Measurements from ENCODE around the gene NFE2L1. TPM values are rescaled to one million over a fixed set of nuclear protein-coding genes. Genes with fewer than 3 reads are reported as not detected.

NFE2L1 gene
- total and polyA plus RNA-seq, 8 donors: 27.4 to 74.0 (median 44.5) TPM

GRCh38 chr17:48025040-48025903, 22.9 kb upstream of the NFE2L1 start:
- 0 to 1% methylated on average over 47 to 56 of the region's 56 CpGs for WGBS, 2 donors
- TF ChIP-seq, protein P1, sequence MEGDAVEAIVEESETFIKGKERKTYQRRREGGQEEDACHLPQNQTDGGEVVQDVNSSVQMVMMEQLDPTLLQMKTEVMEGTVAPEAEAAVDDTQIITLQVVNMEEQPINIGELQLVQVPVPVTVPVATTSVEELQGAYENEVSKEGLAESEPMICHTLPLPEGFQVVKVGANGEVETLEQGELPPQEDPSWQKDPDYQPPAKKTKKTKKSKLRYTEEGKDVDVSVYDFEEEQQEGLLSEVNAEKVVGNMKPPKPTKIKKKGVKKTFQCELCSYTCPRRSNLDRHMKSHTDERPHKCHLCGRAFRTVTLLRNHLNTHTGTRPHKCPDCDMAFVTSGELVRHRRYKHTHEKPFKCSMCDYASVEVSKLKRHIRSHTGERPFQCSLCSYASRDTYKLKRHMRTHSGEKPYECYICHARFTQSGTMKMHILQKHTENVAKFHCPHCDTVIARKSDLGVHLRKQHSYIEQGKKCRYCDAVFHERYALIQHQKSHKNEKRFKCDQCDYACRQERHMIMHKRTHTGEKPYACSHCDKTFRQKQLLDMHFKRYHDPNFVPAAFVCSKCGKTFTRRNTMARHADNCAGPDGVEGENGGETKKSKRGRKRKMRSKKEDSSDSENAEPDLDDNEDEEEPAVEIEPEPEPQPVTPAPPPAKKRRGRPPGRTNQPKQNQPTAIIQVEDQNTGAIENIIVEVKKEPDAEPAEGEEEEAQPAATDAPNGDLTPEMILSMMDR (IDR thresholded peaks at IDR 0.05): peak; percentile 60 to 75 (median 68)
- FAIRE-seq: no peak
- no peaks in the 10 kb centered on the region for H3K36me3 ChIP-seq
- no peaks in the 10 kb centered on the region for H3K9me3 ChIP-seq
- ATAC-seq: peak; percentile 81 to 91 (median 86)
- H3K4me1 ChIP-seq: peaks cover 24 to 30% (median 28%) of the 10 kb centered on the region in 3 donors
- intact Hi-C loops (cut with DNase I): loop anchor here in 2 of 3 donors (5.0 kb wide), 2 partner anchors 52 to 107 kb away; no protein-coding TSS in a partner anchor
- H3K4me3 ChIP-seq: peak overlapping the region in 3 of 4 donors; percentile 9 to 53 (median 37)
- no peaks in the 10 kb centered on the region for H3K27me3 ChIP-seq
- peak overlapping the region; percentile 6 to 71 (median 42) for H3K27ac ChIP-seq
- DNase-seq: peak; percentile 94 to 99 (median 99)

DNA sequence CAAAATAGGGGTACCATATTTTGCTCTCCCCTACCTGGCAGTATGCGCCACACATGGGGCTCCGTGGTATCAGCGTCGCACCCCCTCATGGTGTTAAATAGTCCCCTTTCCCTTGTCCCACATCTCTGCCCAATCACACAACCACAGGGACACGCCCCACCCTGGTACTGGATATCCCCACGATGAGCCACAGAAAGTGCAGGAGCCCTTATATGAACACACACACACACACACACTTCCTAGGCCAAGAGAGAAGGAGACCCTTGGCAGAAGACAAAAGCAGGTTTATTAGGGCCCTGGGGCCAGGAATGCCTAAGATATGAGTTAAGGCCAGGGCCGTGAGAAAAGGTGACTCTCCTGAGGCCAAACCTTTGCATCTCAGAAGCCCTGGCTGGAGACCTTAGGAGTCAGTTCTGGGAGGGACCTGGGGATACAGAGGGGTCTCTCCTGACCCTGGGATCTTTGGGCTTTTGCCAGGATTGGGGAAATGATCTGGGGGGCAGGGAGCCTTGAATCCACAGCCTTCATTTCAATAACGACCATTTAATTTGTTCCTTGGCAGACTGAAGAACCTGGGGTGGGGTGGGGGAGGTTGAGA, 22.2 kb upstream of the NFE2L1 start:
- no peaks in the 10 kb centered on the region for H3K9me3 ChIP-seq
- WGBS, 2 donors: 25 to 33% methylated on average over 8 of the region's 8 CpGs
- peak overlapping the region in 3 of 4 donors; percentile 9 to 53 (median 28) for H3K4me3 ChIP-seq
- DNase-seq: peak in 3 of 6 donors; percentile 14 to 38 (median 33)
- H3K27me3 ChIP-seq: no peaks in the 10 kb centered on the region
- no peaks in the 10 kb centered on the region for H3K36me3 ChIP-seq
- H3K4me1 ChIP-seq: peaks cover 24 to 30% (median 28%) of the 10 kb centered on the region in 3 donors
- intact Hi-C loops (cut with DNase I): loop anchor here in 2 of 3 donors (5.0 kb wide), 2 partner anchors 51 to 106 kb away; no protein-coding TSS in a partner anchor
- H3K27ac ChIP-seq: peak overlapping the region in 2 of 4 donors; percentile 44 to 71
- ATAC-seq: no peak
- TF ChIP-seq, protein P1 (IDR thresholded peaks at IDR 0.05): no peak
- FAIRE-seq: no peak

GRCh38 chr17:48026502-48027321, 21.4 kb upstream of the NFE2L1 start:
- no peaks in the 10 kb centered on the region for H3K9me3 ChIP-seq
- TF ChIP-seq, protein P1 (IDR thresholded peaks at IDR 0.05): peak; percentile 58 to 75 (median 68)
- H3K27ac ChIP-seq: no peak overlapping the region
- peaks cover 24 to 30% (median 28%) of the 10 kb centered on the region in 3 donors for H3K4me1 ChIP-seq
- no peak overlapping the region for H3K4me3 ChIP-seq
- DNase-seq (peak; percentile 68 to 92 (median 80)), FAIRE-seq (no peak), ATAC-seq (peak; percentile 22 to 59 (median 48))
- WGBS, 2 donors: 20 to 22% methylated on average over 17 to 18 of the region's 18 CpGs
- H3K27me3 ChIP-seq: no peaks in the 10 kb centered on the region
- intact Hi-C loops (cut with DNase I): loop anchor here in 2 of 3 donors (5.0 kb wide), 2 partner anchors 51 to 106 kb away; no protein-coding TSS in a partner anchor
- H3K36me3 ChIP-seq: no peaks in the 10 kb centered on the region

DNA sequence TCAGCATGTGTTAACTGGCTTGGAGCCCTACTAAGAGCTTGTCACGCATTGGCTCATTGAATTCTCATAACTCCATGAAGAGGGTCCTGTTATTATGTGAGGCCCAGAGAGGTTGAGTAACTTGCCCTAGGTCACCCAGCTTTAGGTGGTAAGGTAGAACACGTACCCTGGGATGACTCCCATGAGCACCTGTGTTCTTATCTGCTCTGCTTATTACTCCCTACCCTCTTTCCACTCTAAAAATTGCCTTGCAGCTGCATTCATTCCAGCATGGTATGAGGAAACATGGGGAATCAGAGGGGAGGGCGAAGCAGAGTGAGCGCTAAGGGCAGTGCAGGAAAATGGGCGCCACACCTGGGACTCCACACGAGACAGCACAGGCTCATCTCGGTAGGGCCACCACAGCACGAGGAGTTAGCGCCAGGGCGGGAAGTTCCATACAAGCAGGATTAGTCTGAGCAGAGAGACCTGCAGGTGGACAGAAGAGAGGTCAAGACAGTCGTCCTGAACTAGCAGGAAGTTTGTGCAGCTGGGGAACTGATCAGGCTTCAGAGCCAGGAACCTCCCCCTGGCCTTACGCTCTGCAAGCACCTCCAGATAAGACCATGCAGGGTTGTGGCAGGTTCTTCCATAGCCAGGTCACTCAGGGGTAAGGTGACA, 20.7 kb upstream of the NFE2L1 start:
- no peak for ATAC-seq
- H3K9me3 ChIP-seq: no peaks in the 10 kb centered on the region
- no peaks in the 10 kb centered on the region for H3K27me3 ChIP-seq
- intact Hi-C loops (cut with DNase I): loop anchor here in 2 of 3 donors (5.0 kb wide), 2 partner anchors 50 to 105 kb away; no protein-coding TSS in a partner anchor
- H3K4me1 ChIP-seq: peaks cover 24 to 30% (median 28%) of the 10 kb centered on the region in 3 donors
- H3K36me3 ChIP-seq: no peaks in the 10 kb centered on the region
- 62% methylated on average over 12 of the region's 12 CpGs for WGBS, 2 donors
- H3K4me3 ChIP-seq: no peak overlapping the region
- no peak for DNase-seq
- no peak for FAIRE-seq
- no peak overlapping the region for H3K27ac ChIP-seq
- TF ChIP-seq, protein P1 (IDR thresholded peaks at IDR 0.05): no peak
